ENCODE results near the gene PVALB. TPM values are rescaled to one million over a fixed set of nuclear protein-coding genes. Genes with fewer than 3 reads are reported as not detected.

PVALB gene
- total RNA-seq, 1 donor from 2014 or later, result not detected

GRCh38 chr22:36858156-36858555 is 41.3 kb upstream of the PVALB start:
- DNase-seq, result no peak
- H3K4me3 ChIP-seq, result no peak overlapping the region
- peaks cover 8% of the 10 kb centered on the region for H3K4me1 ChIP-seq
- no peak overlapping the region for H3K27ac ChIP-seq (replicated peaks)
- H3K36me3 ChIP-seq, result no peaks in the 10 kb centered on the region
- intact Hi-C loops (cut with micrococcal nuclease), result no loop called here
- no peaks in the 10 kb centered on the region for H3K9me3 ChIP-seq (replicated peaks)
- TF ChIP-seq CTCF (IDR thresholded peaks at IDR 0.05; ENCODE audit: borderline replicate concordance), result no peak
- H3K27me3 ChIP-seq (ENCODE audit: low read depth), result peaks cover 9% of the 10 kb centered on the region

GRCh38 chr22:36856792-36857135 is 39.9 kb upstream of the PVALB start:
- Histone ChIP-seq H3K27me3 (ENCODE audit: low read depth) (peaks cover 9% of the 10 kb centered on the region), H3K27ac (replicated peaks) (no peak overlapping the region), H3K9me3 (replicated peaks) (no peaks in the 10 kb centered on the region), H3K4me3 (no peak overlapping the region), H3K36me3 (no peaks in the 10 kb centered on the region), H3K4me1 (peaks cover 8% of the 10 kb centered on the region)
- TF ChIP-seq CTCF (IDR thresholded peaks at IDR 0.05; ENCODE audit: borderline replicate concordance), result no peak
- DNase-seq, result no peak
- intact Hi-C loops (cut with micrococcal nuclease), result no loop called here

- Histone ChIP-seq H3K9me3 (replicated peaks) (no peaks in the 10 kb centered on the region), H3K27me3 (ENCODE audit: low read depth) (peaks cover 9% of the 10 kb centered on the region), H3K27ac (replicated peaks) (no peak overlapping the region), H3K4me3 (no peak overlapping the region), H3K4me1 (peaks cover 8% of the 10 kb centered on the region), H3K36me3 (no peaks in the 10 kb centered on the region)
- intact Hi-C loops (cut with micrococcal nuclease), result no loop called here
- DNase-seq, result peak; percentile 92
- peak; percentile 100 for TF ChIP-seq CTCF (IDR thresholded peaks at IDR 0.05; ENCODE audit: borderline replicate concordance)
Observed at GRCh38 chr22:36856121-36856791, 39.4 kb upstream of the PVALB start.

GRCh38 chr22:36855478-36855877 is 38.6 kb upstream of the PVALB start:
- intact Hi-C loops (cut with micrococcal nuclease), result no loop called here
- no peaks in the 10 kb centered on the region for H3K36me3 ChIP-seq
- H3K27me3 ChIP-seq (ENCODE audit: low read depth), result peaks cover 15% of the 10 kb centered on the region
- H3K27ac ChIP-seq (replicated peaks), result no peak overlapping the region
- H3K9me3 ChIP-seq (replicated peaks), result no peaks in the 10 kb centered on the region
- DNase-seq, result no peak
- H3K4me1 ChIP-seq, result peaks cover 8% of the 10 kb centered on the region
- H3K4me3 ChIP-seq, result no peak overlapping the region
- TF ChIP-seq CTCF (IDR thresholded peaks at IDR 0.05; ENCODE audit: borderline replicate concordance), result no peak

GRCh38 chr22:36853407-36854099 is 36.7 kb upstream of the PVALB start:
- TF ChIP-seq CTCF (IDR thresholded peaks at IDR 0.05; ENCODE audit: borderline replicate concordance), result peak; percentile 64
- Histone ChIP-seq H3K4me3 (no peak overlapping the region), H3K27me3 (ENCODE audit: low read depth) (peaks cover 34% of the 10 kb centered on the region), H3K27ac (replicated peaks) (peak overlapping the region; percentile 43), H3K4me1 (peaks cover 8% of the 10 kb centered on the region), H3K9me3 (replicated peaks) (no peaks in the 10 kb centered on the region), H3K36me3 (no peaks in the 10 kb centered on the region)
- intact Hi-C loops (cut with micrococcal nuclease), result no loop called here
- peak; percentile 65 for DNase-seq
